Nephron progenitor cell (in vitro differentiated cells): ENCODE measurements around the gene CALHM1.

Experiments used
- DNase-seq: peaks from one replicate; pipeline ENCODE4 v3.0.0; 2021
- H3K27ac Mint-ChIP-seq: 2 replicates; pipeline ENCODE4 v1.8.0; 2021; ENCODE audit warnings: mild to moderate bottlenecking, moderate library complexity, mixed read lengths
- H3K27me3 Mint-ChIP-seq: 2 replicates; pipeline ENCODE4 v1.8.0; 2021; ENCODE audit warnings: mild to moderate bottlenecking, low read depth, mixed read lengths; ENCODE audit not compliant: poor library complexity
- H3K36me3 Mint-ChIP-seq: 2 replicates; pipeline ENCODE4 v1.8.0; 2021; ENCODE audit warnings: low read depth, mixed read lengths
- H3K4me1 Mint-ChIP-seq: 2 replicates; pipeline ENCODE4 v1.8.0; 2021; ENCODE audit warnings: mixed read lengths
- H3K4me3 Mint-ChIP-seq: 2 replicates; pipeline ENCODE4 v1.8.0; 2021; ENCODE audit warnings: mild to moderate bottlenecking, moderate library complexity, mixed read lengths
- H3K9me3 Mint-ChIP-seq: 2 replicates; pipeline ENCODE4 v1.8.0; 2021; ENCODE audit warnings: mild to moderate bottlenecking, moderate library complexity, mixed read lengths
- TF ChIP-seq, protein P1 (sequence below): fragments of 200-600 bp; sonication (generic); IDR thresholded peaks from 2 replicates; pipeline ENCODE4 v1.5.0; 2021; ENCODE audit warnings: antibody characterized with exemption

The CALHM1 gene

GRCh38 chr10:103456074-103456660 is 2.5 kb downstream of the CALHM1 start:
- TF ChIP-seq, protein P1, sequence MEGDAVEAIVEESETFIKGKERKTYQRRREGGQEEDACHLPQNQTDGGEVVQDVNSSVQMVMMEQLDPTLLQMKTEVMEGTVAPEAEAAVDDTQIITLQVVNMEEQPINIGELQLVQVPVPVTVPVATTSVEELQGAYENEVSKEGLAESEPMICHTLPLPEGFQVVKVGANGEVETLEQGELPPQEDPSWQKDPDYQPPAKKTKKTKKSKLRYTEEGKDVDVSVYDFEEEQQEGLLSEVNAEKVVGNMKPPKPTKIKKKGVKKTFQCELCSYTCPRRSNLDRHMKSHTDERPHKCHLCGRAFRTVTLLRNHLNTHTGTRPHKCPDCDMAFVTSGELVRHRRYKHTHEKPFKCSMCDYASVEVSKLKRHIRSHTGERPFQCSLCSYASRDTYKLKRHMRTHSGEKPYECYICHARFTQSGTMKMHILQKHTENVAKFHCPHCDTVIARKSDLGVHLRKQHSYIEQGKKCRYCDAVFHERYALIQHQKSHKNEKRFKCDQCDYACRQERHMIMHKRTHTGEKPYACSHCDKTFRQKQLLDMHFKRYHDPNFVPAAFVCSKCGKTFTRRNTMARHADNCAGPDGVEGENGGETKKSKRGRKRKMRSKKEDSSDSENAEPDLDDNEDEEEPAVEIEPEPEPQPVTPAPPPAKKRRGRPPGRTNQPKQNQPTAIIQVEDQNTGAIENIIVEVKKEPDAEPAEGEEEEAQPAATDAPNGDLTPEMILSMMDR, result no peak
- Mint-ChIP-seq H3K4me3 (no peak overlapping the region), H3K9me3 (no peaks in the 10 kb centered on the region), H3K27ac (no peak overlapping the region), H3K36me3 (no peaks in the 10 kb centered on the region), H3K27me3 (peaks cover 10% of the 10 kb centered on the region), H3K4me1 (peaks cover 45% of the 10 kb centered on the region)
- no peak for DNase-seq

GRCh38 chr10:103455235-103455634 is 3.5 kb downstream of the CALHM1 start:
- H3K4me1 Mint-ChIP-seq, result peaks cover 52% of the 10 kb centered on the region
- no peaks in the 10 kb centered on the region for H3K36me3 Mint-ChIP-seq
- peaks cover 10% of the 10 kb centered on the region for H3K27me3 Mint-ChIP-seq
- no peaks in the 10 kb centered on the region for H3K9me3 Mint-ChIP-seq
- TF ChIP-seq, protein P1, result no peak
- no peak overlapping the region for H3K27ac Mint-ChIP-seq
- no peak for DNase-seq
- H3K4me3 Mint-ChIP-seq, result no peak overlapping the region

- no peaks in the 10 kb centered on the region for H3K9me3 Mint-ChIP-seq
- peaks cover 49% of the 10 kb centered on the region for H3K4me1 Mint-ChIP-seq
- H3K4me3 Mint-ChIP-seq, result no peak overlapping the region
- peaks cover 10% of the 10 kb centered on the region for H3K27me3 Mint-ChIP-seq
- TF ChIP-seq, protein P1, result no peak
- DNase-seq, result no peak
- H3K27ac Mint-ChIP-seq, result no peak overlapping the region
- peaks cover 7% of the 10 kb centered on the region for H3K36me3 Mint-ChIP-seq
Observed at GRCh38 chr10:103454026-103454425, 4.7 kb downstream of the CALHM1 start.

DNA sequence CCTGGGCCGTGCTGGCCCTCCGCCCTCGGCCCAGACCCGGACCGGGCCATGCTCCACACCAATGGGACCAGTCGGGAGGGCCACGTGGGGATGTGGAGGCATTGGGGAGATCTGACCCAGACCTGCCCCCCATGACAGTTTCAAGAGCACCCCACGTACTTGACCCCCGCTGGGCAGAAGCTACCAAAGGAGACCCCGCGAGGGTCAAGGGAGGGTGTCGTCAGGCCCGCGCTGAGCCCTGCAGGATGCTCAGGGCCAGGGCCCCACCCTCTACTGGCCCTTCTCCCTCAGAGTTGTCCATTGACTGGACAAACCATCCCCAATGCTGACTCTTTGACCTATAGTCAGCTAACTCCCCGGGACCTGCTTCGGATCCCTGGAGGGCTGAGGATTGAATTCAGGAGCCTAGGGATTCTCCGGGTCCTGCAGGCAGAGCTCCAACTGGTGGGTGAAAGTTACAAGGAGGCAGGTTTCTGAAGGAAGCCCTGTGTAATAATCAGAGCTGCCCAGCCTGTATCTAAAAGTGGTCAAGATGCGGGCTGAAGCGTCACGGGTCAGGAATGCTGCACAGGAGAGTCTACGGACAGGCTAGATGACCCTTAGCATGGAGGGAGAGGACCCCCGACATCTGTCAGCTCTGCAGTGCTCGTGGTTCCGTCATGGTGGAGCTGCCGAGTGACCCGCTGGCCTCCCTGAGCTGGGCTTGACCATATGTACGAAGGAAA is 6.0 kb downstream of the CALHM1 start:
- peaks cover 10% of the 10 kb centered on the region for H3K27me3 Mint-ChIP-seq

DNA sequence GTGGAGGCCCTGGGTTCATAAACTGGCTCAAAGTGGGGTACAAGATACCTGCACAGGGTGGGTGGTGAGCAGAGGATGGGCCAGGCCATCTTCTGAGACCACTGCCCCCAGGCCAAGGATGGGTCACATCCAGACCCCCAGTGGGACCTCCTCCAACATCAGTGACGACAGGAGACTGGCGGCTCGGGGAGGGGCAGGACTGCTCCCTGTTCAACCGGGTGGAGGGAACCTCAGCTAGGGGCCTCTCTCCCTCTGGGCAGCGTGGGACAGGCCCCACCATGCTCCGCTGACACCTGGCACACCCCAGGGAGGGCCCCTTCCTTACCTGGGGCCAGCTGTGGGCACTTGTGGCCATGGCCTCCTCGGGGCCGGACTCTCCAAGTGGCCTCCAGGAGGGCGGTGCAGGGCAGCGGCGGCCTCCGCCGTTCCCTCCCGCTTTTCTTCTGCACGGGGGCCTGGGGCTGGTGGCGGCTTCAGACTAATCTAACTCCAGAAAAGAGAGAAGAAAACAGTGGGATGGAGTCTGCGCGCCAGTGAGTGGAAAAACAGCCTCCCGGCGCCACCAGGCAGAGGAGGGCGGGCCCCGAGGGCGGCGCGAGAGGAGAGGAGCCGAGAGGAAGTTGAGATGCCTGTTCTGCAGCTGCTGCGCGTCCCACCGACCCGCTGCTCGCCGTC is 6.7 kb downstream of the CALHM1 start, which contains the start of gene CALHM2:
CALHM2 (minus strand) TSS at position 540 of the 675 bp plus-strand sequence. CDS start 2,429 bp downstream, outside the sequence.
- TF ChIP-seq, protein P1, result no peak
- peak; percentile 65 for DNase-seq
- Mint-ChIP-seq H3K27ac (no peak within 1 kb of the TSS), H3K4me1 (peaks cover 43% of the 10 kb centered on the region), H3K36me3 (peaks cover 20% of the 10 kb centered on the region), H3K9me3 (no peaks in the 10 kb centered on the region), H3K27me3 (peaks cover 11% of the 10 kb centered on the region), H3K4me3 (peak within 1 kb of the TSS; percentile 80)

More for the DNA sequence above, 6.0 kb downstream of the CALHM1 start:
- no peak overlapping the region for H3K27ac Mint-ChIP-seq
- no peak for DNase-seq
- peaks cover 48% of the 10 kb centered on the region for H3K4me1 Mint-ChIP-seq
- TF ChIP-seq, protein P1, result no peak
- peak overlapping the region; percentile 80 for H3K4me3 Mint-ChIP-seq
- no peaks in the 10 kb centered on the region for H3K9me3 Mint-ChIP-seq
- H3K36me3 Mint-ChIP-seq, result peaks cover 17% of the 10 kb centered on the region
